ENCODE results near the gene NT5C3A. TPM values are rescaled to one million over a fixed set of nuclear protein-coding genes. Genes with fewer than 3 reads are reported as not detected.
"Not testable (repeated sequence)": the region's sequence is repeated elsewhere in the genome, so short reads cannot be mapped to it uniquely, and the experiment has no call there.

The NT5C3A gene
- total RNA-seq, 3 donors from 2014 or later, result 62.1 to 107 (median 93.8) TPM

DNA sequence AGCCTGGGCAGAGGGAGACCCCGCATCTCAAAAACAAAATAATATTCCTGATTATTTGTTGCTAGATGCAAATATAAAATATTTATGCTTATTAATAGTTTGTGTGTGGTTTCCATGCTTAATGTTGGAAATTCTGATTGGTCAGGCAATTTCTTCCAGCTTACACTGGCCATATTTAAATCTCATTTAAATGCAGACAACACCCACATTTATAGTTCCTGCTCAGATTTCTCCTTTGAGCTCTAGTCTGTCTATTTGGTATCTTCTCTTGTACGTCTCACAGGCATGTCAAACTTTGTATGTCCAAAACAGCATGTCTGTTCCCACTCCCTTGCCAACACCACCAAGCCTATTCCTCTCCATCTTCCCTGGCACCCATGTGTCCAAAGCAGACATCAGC is 52.8 kb downstream of the NT5C3A start:
- H3K9me3 ChIP-seq, result no peaks in the 10 kb centered on the region
- no peaks in the 10 kb centered on the region for H3K36me3 ChIP-seq (ENCODE audit: low read depth)
- H3K4me3 ChIP-seq, result no peak overlapping the region
- intact Hi-C loops (cut with DNase I, micrococcal nuclease), result no loop called here
- TF ChIP-seq, protein P1, sequence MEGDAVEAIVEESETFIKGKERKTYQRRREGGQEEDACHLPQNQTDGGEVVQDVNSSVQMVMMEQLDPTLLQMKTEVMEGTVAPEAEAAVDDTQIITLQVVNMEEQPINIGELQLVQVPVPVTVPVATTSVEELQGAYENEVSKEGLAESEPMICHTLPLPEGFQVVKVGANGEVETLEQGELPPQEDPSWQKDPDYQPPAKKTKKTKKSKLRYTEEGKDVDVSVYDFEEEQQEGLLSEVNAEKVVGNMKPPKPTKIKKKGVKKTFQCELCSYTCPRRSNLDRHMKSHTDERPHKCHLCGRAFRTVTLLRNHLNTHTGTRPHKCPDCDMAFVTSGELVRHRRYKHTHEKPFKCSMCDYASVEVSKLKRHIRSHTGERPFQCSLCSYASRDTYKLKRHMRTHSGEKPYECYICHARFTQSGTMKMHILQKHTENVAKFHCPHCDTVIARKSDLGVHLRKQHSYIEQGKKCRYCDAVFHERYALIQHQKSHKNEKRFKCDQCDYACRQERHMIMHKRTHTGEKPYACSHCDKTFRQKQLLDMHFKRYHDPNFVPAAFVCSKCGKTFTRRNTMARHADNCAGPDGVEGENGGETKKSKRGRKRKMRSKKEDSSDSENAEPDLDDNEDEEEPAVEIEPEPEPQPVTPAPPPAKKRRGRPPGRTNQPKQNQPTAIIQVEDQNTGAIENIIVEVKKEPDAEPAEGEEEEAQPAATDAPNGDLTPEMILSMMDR (IDR thresholded peaks at IDR 0.05), result no peak
- DNase-seq (no peak), ATAC-seq (no peak)
- no peaks in the 10 kb centered on the region for H3K4me1 ChIP-seq (ENCODE audit: low read depth)

DNA sequence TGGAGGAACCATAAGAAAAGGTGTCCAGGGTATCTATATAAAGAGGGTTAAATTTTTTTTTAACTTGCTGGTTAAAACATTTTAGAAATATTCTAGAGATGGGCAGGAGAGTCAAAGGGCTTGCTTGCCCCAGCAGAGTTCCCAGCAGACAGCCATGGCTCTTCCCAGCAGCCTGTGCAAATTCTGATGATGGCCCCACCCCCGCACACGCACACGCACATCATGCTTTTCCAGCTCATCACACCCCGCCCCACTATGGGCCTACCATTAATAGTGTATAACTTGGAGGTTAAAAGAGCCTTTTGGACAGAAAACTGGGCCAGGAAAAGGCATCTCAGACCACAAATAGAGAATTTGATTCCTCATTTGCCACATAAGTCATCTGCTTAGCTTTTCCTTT is 56.9 kb downstream of the NT5C3A start:
- ATAC-seq; intact Hi-C loops (cut with DNase I, micrococcal nuclease): not testable (repeated sequence)

DNA sequence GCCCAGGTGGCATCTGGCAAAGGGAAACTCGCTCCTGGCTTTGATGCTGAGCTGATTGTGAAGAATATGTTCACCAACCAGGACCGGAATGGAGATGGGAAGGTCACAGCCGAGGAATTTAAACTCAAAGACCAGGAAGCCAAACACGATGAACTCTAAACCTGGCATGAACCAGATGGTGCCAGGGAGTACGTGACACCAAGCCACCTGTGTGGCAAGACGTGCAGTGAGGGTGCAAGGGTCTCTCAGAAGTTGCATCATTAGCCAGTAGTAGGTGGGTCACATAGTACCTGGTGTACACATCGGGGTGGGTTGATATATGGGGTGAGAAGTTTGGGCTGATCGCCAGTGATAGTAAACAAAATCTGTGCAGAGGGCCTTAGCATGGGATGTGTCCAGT is 57.4 kb downstream of the NT5C3A start:
- ATAC-seq; intact Hi-C loops (cut with DNase I, micrococcal nuclease): not testable (repeated sequence)

More for the DNA sequence above, 56.9 kb downstream of the NT5C3A start:
- not testable (repeated sequence) for H3K4me1 ChIP-seq (ENCODE audit: low read depth); H3K9me3 ChIP-seq; H3K36me3 ChIP-seq (ENCODE audit: low read depth); DNase-seq; H3K4me3 ChIP-seq

DNA sequence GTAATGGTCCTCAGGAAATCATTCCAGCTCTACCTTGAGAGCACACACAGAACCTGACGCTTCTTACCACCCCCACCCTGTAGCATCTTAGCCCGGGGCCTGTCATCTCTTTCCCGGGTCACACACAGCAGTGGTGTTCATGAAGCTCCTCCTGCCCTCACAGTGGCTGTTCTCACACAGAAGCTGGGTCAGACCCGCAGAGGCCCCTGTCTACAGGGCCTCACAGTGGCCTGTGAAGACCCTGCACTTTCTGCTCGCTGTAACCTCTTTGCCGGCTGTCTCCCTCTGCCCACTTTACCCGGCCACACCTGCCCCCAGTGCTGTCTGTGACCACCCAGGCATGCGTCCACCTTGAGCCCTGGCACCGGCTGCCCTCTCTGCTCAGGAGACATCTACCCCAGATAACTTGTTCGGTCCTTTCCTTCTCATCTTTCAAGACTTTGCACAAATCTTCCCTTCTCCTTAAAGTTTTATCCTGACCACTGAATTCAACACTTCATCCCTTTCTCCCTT is 58.4 kb downstream of the NT5C3A start:
- H3K4me1 ChIP-seq (ENCODE audit: low read depth); intact Hi-C loops (cut with DNase I, micrococcal nuclease); H3K9me3 ChIP-seq; H3K36me3 ChIP-seq (ENCODE audit: low read depth); DNase-seq; H3K4me3 ChIP-seq; ATAC-seq: not testable (repeated sequence)

More for the DNA sequence above, 57.4 kb downstream of the NT5C3A start:
- H3K4me1 ChIP-seq (ENCODE audit: low read depth); DNase-seq; H3K4me3 ChIP-seq; H3K9me3 ChIP-seq; H3K36me3 ChIP-seq (ENCODE audit: low read depth): not testable (repeated sequence)

DNA sequence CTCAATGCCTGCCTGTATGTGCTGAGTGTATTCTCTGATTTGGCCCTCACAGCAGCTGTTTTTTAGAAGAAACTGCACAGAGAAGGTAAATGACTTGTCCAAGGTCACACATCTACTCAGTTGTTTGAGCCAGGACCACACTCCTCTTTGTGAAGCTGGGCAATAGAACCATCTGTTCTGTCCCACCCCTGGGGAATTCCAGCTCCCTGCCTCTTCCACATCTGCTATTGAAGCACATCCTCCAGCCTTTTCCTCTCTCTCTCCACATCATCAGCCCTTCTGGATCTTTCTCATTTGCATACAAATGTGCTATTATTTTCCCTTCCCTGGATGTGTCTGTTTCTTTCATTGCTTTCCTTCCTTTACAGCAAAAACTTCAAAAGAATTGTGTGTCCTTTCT is 59.5 kb downstream of the NT5C3A start:
- intact Hi-C loops (cut with DNase I, micrococcal nuclease); ATAC-seq; H3K36me3 ChIP-seq (ENCODE audit: low read depth): not testable (repeated sequence)

DNA sequence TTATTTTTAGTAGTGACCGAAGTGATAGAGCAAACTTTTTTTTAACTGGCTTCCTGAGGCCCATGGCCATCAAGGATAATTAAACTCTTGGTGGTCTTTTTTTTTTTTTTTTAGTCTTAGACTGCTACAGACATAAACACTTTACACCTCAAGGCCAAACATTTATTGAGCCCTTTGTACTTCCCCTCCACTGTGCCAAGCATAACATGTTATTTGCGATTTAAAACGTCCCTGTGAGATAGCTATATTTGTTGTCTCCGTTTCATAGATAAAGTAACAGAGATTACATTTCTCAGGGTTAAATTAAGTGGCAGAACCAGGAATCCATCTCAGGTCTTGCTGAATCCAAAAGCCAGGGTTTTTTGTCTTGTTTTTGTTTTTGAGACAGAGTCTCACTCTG is 63.2 kb downstream of the NT5C3A start:
- intact Hi-C loops (cut with DNase I, micrococcal nuclease); H3K36me3 ChIP-seq (ENCODE audit: low read depth); H3K9me3 ChIP-seq; H3K4me3 ChIP-seq: not testable (repeated sequence)
- DNase-seq (peak in 1 of 3 donors; percentile 31), ATAC-seq (peak; percentile 42)
- H3K4me1 ChIP-seq (ENCODE audit: low read depth), result peaks cover 12% of the 10 kb centered on the region

More for the DNA sequence above, 59.5 kb downstream of the NT5C3A start:
- DNase-seq; H3K9me3 ChIP-seq; H3K4me3 ChIP-seq; H3K4me1 ChIP-seq (ENCODE audit: low read depth): not testable (repeated sequence)

DNA sequence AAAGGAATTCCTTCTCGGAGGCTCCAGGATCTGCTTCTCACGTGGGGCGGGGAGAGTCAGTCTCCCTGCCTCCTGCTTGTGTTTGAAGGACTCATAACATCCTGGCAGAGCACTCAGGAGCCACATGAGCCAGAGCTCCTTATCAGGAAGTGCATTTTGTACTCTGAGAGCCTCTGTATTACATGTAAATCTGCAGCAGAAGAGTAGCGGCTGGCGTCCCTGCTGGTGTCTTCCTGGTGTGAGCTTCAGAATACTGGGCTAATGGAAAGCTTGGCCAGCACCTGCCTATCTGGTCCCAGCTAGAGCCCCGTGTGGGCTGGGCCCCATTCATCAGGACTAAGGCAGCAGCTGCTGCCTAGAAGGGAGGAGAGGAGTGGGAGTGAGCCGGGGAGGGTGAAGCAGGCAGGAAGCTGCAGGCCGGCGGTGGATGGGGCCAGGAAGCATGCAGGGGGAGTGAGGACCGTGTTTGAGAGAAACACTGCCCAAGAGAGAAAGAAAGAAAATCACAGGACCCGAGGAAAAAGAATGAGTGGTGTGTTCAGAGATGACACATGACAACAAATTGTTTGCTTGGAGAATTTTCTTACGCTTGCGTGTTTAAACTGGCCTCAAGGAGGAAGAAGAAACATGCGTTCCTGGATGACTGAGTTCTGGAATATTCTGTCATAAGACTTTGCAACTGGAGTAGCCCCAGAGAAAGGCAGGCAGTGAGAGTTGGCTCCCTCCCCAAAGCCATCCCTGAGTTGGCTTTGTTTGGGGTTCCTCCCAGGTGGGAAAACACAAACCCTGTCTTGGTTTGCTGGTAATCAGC is 64.0 kb downstream of the NT5C3A start:
- peak; percentile 95 for ATAC-seq
- peaks cover 12% of the 10 kb centered on the region for H3K4me1 ChIP-seq (ENCODE audit: low read depth)
- intact Hi-C loops (cut with DNase I, micrococcal nuclease); H3K36me3 ChIP-seq (ENCODE audit: low read depth); H3K4me3 ChIP-seq; H3K9me3 ChIP-seq: not testable (repeated sequence)
- DNase-seq, result peak; percentile 66 to 77 (median 68)

DNA sequence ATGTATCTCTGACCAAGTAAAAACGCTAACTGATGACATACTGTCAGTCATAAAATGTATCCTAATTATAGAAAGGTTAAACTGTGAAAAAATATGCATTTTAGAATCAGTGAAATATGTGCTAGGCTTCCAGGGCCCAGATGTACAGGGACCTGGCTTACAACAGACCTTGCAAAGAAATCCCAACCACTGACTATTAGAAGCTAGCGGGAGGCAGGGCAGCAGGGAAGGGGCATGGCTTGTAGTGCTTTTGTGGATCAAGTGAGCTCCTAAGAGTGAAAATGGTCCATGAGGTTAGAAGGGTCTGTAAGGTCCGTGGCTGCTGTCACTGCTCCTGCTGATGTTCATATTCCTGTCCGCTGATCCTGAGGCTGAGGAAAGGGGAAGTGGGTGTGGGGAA is 64.6 kb downstream of the NT5C3A start:
- DNase-seq; H3K9me3 ChIP-seq; intact Hi-C loops (cut with DNase I, micrococcal nuclease); H3K4me3 ChIP-seq; ATAC-seq; H3K36me3 ChIP-seq (ENCODE audit: low read depth): not testable (repeated sequence)
- H3K4me1 ChIP-seq (ENCODE audit: low read depth), result peaks cover 12% of the 10 kb centered on the region

DNA sequence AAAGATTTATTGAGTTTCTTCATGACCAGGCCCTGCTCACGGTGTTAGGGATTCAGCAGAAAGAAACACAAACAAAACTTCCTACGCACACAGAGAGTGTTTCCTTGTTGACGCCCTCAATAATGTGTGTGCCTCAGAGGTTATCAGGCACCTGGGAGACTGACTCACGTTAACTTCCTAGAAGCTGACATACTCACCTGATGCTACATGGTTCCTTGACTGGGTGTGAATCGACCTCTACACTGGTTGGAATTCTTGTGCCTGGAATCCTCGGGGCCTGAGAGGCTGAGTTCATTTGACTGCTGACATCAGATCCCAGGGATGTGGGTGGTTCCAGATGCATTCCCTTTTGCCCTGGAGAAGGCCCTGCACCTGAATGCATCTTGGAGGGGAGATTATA is 69.8 kb downstream of the NT5C3A start:
- H3K4me3 ChIP-seq; H3K9me3 ChIP-seq; intact Hi-C loops (cut with DNase I, micrococcal nuclease); H3K4me1 ChIP-seq (ENCODE audit: low read depth); H3K36me3 ChIP-seq (ENCODE audit: low read depth): not testable (repeated sequence)
- ATAC-seq, result peak; percentile 98
- DNase-seq, result peak in 2 of 3 donors; percentile 54 to 69

DNA sequence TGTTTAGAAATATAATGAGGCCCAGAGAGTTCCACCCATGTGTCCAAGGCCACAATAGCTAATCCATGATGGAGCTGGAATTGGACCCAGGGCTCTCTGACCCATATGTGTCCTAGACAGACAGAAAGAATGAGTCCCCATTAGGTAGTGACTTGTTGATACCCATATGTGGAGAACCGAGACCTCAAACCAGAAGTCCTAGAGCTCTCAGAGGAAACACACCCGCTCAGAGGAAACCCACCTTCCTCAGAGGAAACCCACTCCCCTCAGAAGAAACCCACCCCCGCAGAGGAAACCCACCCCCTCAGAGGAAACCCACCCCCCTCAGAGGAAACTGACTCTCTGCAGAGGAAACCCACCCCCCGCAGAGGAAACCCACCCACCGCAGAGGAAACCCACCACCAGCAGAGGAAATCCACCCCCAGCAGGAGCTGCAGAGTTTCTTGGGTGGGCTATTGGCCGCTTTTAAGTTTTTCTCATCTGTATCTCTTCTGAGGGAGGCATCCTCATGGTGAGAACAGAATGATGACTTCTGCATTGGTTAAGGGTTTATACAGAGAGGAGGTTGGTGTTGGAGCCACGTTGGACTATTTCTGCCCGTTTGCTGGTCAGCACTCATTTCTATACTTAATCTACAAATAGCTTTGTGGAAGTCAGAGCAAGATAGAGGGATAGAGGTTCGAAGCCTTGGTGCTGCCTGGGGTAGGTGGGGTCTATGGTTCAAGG is 70.4 kb downstream of the NT5C3A start:
- H3K9me3 ChIP-seq; DNase-seq; intact Hi-C loops (cut with DNase I, micrococcal nuclease); ATAC-seq; H3K36me3 ChIP-seq (ENCODE audit: low read depth); H3K4me3 ChIP-seq; H3K4me1 ChIP-seq (ENCODE audit: low read depth): not testable (repeated sequence)

DNA sequence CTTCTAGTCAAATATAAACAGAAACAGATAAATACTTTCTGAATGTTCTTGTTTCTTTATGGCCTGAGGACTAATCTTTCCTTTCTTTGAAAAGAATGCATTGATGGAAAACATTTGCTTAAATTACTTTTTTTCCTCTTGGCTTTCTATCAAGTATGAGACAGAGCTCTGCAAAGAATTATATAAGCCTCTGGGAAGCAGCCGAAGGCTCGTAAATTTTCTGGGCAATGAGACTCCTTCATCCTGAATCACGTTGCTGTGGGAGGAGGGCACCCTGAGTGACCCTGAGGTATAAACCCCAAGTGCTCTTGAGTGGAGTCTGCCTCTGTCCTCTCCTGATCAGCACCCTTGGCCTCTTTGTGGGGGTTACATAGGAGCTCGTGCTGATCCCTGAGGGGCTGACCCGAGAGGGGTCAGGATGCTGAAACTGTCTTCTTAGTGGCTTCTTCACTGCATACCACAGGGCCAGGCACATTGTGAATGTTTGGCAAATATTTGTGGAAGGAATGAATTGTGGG is 71.4 kb downstream of the NT5C3A start:
- H3K4me3 ChIP-seq; H3K4me1 ChIP-seq (ENCODE audit: low read depth); H3K36me3 ChIP-seq (ENCODE audit: low read depth); intact Hi-C loops (cut with DNase I, micrococcal nuclease); DNase-seq; H3K9me3 ChIP-seq: not testable (repeated sequence)
- ATAC-seq, result peak; percentile 31

DNA sequence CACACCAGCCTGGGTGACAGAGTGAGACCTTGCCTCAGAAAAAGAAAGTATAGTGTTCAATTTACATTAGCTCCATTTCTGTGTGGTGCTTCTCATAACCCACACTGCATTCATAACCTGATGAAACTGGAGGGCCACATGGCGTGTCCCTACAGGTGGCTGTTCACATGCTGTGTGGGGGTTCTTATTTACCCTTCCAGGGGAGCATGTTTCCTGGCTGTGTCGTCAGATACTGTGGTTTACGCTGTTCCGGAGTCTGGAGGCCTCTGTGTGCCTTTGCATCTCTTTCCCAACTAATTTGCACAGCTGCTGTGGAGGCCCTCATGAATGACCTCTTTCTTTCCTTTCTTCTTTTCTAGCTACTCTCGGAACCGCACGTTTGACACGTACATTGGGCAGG is 74.4 kb downstream of the NT5C3A start:
- intact Hi-C loops (cut with DNase I, micrococcal nuclease); DNase-seq: not testable (repeated sequence)

DNA sequence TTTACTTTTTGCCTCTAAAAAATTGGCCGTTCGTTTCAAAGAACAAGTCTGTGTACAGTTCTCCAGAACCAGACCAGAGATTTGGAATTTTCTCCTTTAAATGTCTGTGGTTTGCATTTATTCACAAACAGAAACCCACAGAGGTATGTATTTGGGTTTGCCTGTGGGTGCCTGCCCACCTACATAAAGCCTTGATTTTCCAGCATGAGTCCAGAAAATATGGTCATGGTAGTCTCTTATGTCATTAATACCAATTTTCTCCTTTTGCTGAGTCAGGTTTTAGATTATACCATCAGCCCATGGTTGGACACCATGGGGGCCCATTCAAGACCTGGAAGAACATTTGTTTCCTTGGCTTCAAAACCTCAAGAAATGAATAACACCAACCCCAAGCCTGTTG is 82.7 kb downstream of the NT5C3A start:
- ATAC-seq; H3K36me3 ChIP-seq (ENCODE audit: low read depth); H3K9me3 ChIP-seq; DNase-seq; H3K4me1 ChIP-seq (ENCODE audit: low read depth); intact Hi-C loops (cut with DNase I, micrococcal nuclease); H3K4me3 ChIP-seq: not testable (repeated sequence)

More for the DNA sequence above, 74.4 kb downstream of the NT5C3A start:
- ATAC-seq; H3K36me3 ChIP-seq (ENCODE audit: low read depth); H3K4me3 ChIP-seq; H3K4me1 ChIP-seq (ENCODE audit: low read depth); H3K9me3 ChIP-seq: not testable (repeated sequence)
